Tibial nerve (tissue), 4 donors: ENCODE measurements around the gene PDK4. TPM values are rescaled to one million over a fixed set of nuclear protein-coding genes. Genes with fewer than 3 reads are reported as not detected.

Source experiments
- DNase-seq, 2 donors: peaks; one replicate each; pipeline ENCODE4 v3.0.0-alpha.2; 2019; ENCODE audit warnings: low spot score in 2 of 2
- H3K27ac ChIP-seq, 4 donors: fragments of 200-600 bp; sonication (generic) in 3 of 4; one replicate each; pipeline ENCODE4 v1.5.1; 2017 to 2019; ENCODE audit warnings: mild to moderate bottlenecking in 1 of 4
- H3K27me3 ChIP-seq, 2 donors: fragments of 200-600 bp; sonication (generic) in 1 of 2; one replicate each; pipeline versions ENCODE4 v1.5.1 to v1.6.0; 2017 to 2019
- H3K36me3 ChIP-seq, 3 donors: fragments of 200-600 bp; sonication (generic); one replicate each; pipeline ENCODE4 v1.5.1; 2018 to 2019
- H3K4me1 ChIP-seq, 4 donors: fragments of 200-600 bp; sonication (generic) in 3 of 4; one replicate each; pipeline ENCODE4 v1.5.1; 2017 to 2019
- H3K4me3 ChIP-seq, 4 donors: fragments of 200-600 bp; sonication (generic) in 3 of 4; one replicate each; pipeline ENCODE4 v1.5.1; 2017 to 2019; ENCODE audit warnings: mild to moderate bottlenecking in 1 of 4, moderate library complexity in 1 of 4
- H3K9me3 ChIP-seq, 4 donors: fragments of 200-600 bp; sonication (generic) in 3 of 4; one replicate each; pipeline ENCODE4 v1.5.1; 2017 to 2019
- CTCF ChIP-seq, 5 experiments: fragments of 200-600 bp in 3 of 5; fragments of 450-650 bp in 2 of 5; sonication (generic) in 3 of 5; IDR thresholded peaks; one replicate each; pipeline ENCODE4 v1.5.1; 2016 to 2019; ENCODE audit warnings: antibody characterized with exemption in 5 of 5, mild to moderate bottlenecking in 3 of 5, moderate library complexity in 2 of 5
- EP300 ChIP-seq, 2 donors: sonication (generic); formaldehyde crosslinking; IDR thresholded peaks; one replicate each; pipeline ENCODE4 v1.6.1; 2017; ENCODE audit warnings: antibody characterized with exemption in 2 of 2, mild to moderate bottlenecking in 1 of 2
- POLR2A ChIP-seq, 2 donors: fragments of 450-650 bp; IDR thresholded peaks; one replicate each; pipeline ENCODE4 v1.6.1; 2017; ENCODE audit warnings: antibody characterized with exemption in 2 of 2, mild to moderate bottlenecking in 2 of 2, moderate library complexity in 2 of 2
- WGBS, 2 donors: methylation state at CpG; one replicate each; pipeline ENCODE4 v1.1.5; 2018; 5-methylcytosine and 5-hydroxymethylcytosine counted together
- total RNA-seq, 4 donors: library from RNA; depleted of rRNA; stranded (reverse); fragments of >200 nt; gene quantifications; one replicate each; pipeline ENCODE4 v1.1.0, GENCODE V29; 2016

Gene PDK4
- total RNA-seq, 4 donors from 2014 or later: 490 to 939 (median 827) TPM

- no peak for TF ChIP-seq CTCF (IDR thresholded peaks at IDR 0.05)
- TF ChIP-seq EP300 (IDR thresholded peaks at IDR 0.05): peak in 1 of 2 donors; percentile 72
- no peak for DNase-seq
- Histone ChIP-seq H3K27me3 (no peaks in the 10 kb centered on the region), H3K27ac (peak overlapping the region; percentile 89 to 98 (median 96)), H3K9me3 (no peaks in the 10 kb centered on the region), H3K4me1 (peaks cover 0 to 43% (median 15%) of the 10 kb centered on the region in 4 donors), H3K36me3 (peaks cover 8 to 76% (median 11%) of the 10 kb centered on the region in 3 donors), H3K4me3 (peak overlapping the region; percentile 63 to 96 (median 74))
- 91% methylated on average over 5 of the region's 5 CpGs for WGBS, 2 donors
Measured at GRCh38 chr7:95592570-95592969, 3.7 kb downstream of the PDK4 start.

- DNase-seq: no peak
- no peaks in the 10 kb centered on the region for H3K9me3 ChIP-seq
- peak overlapping the region; percentile 89 to 98 (median 96) for H3K27ac ChIP-seq
- WGBS, 2 donors: 30 to 33% methylated on average over 5 of the region's 5 CpGs
- TF ChIP-seq POLR2A (IDR thresholded peaks at IDR 0.05) (peak in 1 of 2 donors; percentile 26), CTCF (IDR thresholded peaks at IDR 0.05) (no peak), EP300 (IDR thresholded peaks at IDR 0.05) (peak; percentile 18 to 87)
- H3K4me1 ChIP-seq: peaks cover 0 to 55% (median 18%) of the 10 kb centered on the region in 4 donors
- H3K27me3 ChIP-seq: no peaks in the 10 kb centered on the region
- H3K4me3 ChIP-seq: peak overlapping the region; percentile 63 to 96 (median 74)
- H3K36me3 ChIP-seq: peaks cover 12 to 95% (median 16%) of the 10 kb centered on the region in 3 donors
Measured at GRCh38 chr7:95590387-95591248, 5.7 kb downstream of the PDK4 start.

GRCh38 chr7:95589766-95590165 lies 6.5 kb downstream of the PDK4 start:
- Histone ChIP-seq H3K27ac (peak overlapping the region; percentile 89 to 98 (median 96)), H3K4me1 (peaks cover 0 to 63% (median 21%) of the 10 kb centered on the region in 4 donors), H3K9me3 (no peaks in the 10 kb centered on the region), H3K4me3 (peak overlapping the region; percentile 63 to 96 (median 74)), H3K36me3 (peaks cover 12 to 97% (median 17%) of the 10 kb centered on the region in 3 donors), H3K27me3 (no peaks in the 10 kb centered on the region)
- DNase-seq: no peak
- peak in 1 of 2 donors; percentile 43 for TF ChIP-seq EP300 (IDR thresholded peaks at IDR 0.05)
- no peak for TF ChIP-seq CTCF (IDR thresholded peaks at IDR 0.05)
- TF ChIP-seq POLR2A (IDR thresholded peaks at IDR 0.05): no peak
- 95 to 96% methylated on average over 1 of the region's 1 CpG for WGBS, 2 donors

- Histone ChIP-seq H3K4me3 (peak overlapping the region; percentile 6 to 96 (median 68)), H3K27ac (peak overlapping the region; percentile 89 to 98 (median 96)), H3K4me1 (peaks cover 0 to 71% (median 23%) of the 10 kb centered on the region in 4 donors), H3K36me3 (peaks cover 12 to 97% (median 15%) of the 10 kb centered on the region in 3 donors), H3K9me3 (no peaks in the 10 kb centered on the region), H3K27me3 (no peaks in the 10 kb centered on the region)
- DNase-seq: no peak
- peak in 1 of 2 donors; percentile 88 for TF ChIP-seq EP300 (IDR thresholded peaks at IDR 0.05)
- no peak for TF ChIP-seq CTCF (IDR thresholded peaks at IDR 0.05)
- TF ChIP-seq POLR2A (IDR thresholded peaks at IDR 0.05): peak in 1 of 2 donors; percentile 23
Measured at GRCh38 chr7:95589031-95589430, 7.3 kb downstream of the PDK4 start.

- Histone ChIP-seq H3K27ac (peak overlapping the region in 3 of 4 donors; percentile 47 to 98 (median 96)), H3K27me3 (no peaks in the 10 kb centered on the region), H3K9me3 (no peaks in the 10 kb centered on the region), H3K36me3 (peaks cover 8 to 91% (median 9%) of the 10 kb centered on the region in 3 donors), H3K4me3 (peak overlapping the region in 2 of 4 donors; percentile 72 to 96), H3K4me1 (peaks cover 0 to 74% (median 23%) of the 10 kb centered on the region in 4 donors)
- TF ChIP-seq POLR2A (IDR thresholded peaks at IDR 0.05) (no peak), EP300 (IDR thresholded peaks at IDR 0.05) (peak in 1 of 2 donors; percentile 11), CTCF (IDR thresholded peaks at IDR 0.05) (no peak)
- 92 to 94% methylated on average over 3 of the region's 3 CpGs for WGBS, 2 donors
- no peak for DNase-seq
Measured at GRCh38 chr7:95586951-95587301, 9.4 kb downstream of the PDK4 start.
